ENCODE results near the gene MED13L.
"Not testable (repeated sequence)": the region's sequence is repeated elsewhere in the genome, so short reads cannot be mapped to it uniquely, and the experiment has no call there.

MED13L gene

DNA sequence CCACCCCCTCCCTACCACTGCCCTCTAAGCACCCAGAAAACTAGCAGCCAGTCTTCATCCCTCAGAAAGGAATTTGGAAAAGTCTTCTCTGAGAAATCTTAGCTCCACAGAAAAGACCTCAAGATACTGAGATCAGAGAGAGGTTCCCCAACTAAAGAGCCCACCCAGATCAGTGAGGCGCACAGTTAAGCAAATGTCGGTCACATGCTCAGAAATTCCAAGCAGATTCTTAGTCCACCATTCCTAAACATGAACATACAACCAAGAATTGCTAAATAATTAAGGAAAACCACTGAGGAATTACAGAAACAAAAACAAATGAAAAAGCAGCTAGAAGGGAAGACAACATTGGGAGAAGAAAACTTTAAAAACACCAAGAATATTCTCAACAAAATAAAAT, 32.3 kb downstream of the MED13L start:
- TF ChIP-seq SUZ12 (IDR thresholded peaks at IDR 0.05; ENCODE audit: extremely low read depth, insufficient read depth, insufficient read length) (no peak), ZNF274 (IDR thresholded peaks at IDR 0.05; ENCODE audit: low read depth, low read length) (no peak), YY1 (IDR thresholded peaks at IDR 0.05; ENCODE audit: insufficient read depth, insufficient read length) (no peak)
- no peaks in the 10 kb centered on the region for H3K9me3 ChIP-seq (ENCODE audit: insufficient read depth, low read length)
- H3K9ac ChIP-seq (ENCODE audit: insufficient read length, low read depth): no peak overlapping the region
- DNase-seq (ENCODE audit: low read depth, low spot score): no peak
- H3K4me3 ChIP-seq (ENCODE audit: insufficient read length, low read depth): no peak overlapping the region
- no peaks in the 10 kb centered on the region for H3K36me3 ChIP-seq (ENCODE audit: insufficient read depth, insufficient read length, low read length)
- H3K27me3 ChIP-seq (ENCODE audit: insufficient read depth, insufficient read length): no peaks in the 10 kb centered on the region
- H3K4me1 ChIP-seq (ENCODE audit: insufficient read depth, insufficient read length): peaks cover 7% of the 10 kb centered on the region

GRCh38 chr12:116244474-116245090, 32.9 kb downstream of the MED13L start:
- Histone ChIP-seq H3K4me3 (ENCODE audit: insufficient read length, low read depth) (no peak overlapping the region), H3K4me1 (ENCODE audit: insufficient read depth, insufficient read length) (peaks cover 7% of the 10 kb centered on the region), H3K9ac (ENCODE audit: insufficient read length, low read depth) (no peak overlapping the region), H3K9me3 (ENCODE audit: insufficient read depth, low read length) (no peaks in the 10 kb centered on the region), H3K27me3 (ENCODE audit: insufficient read depth, insufficient read length) (no peaks in the 10 kb centered on the region), H3K36me3 (ENCODE audit: insufficient read depth, insufficient read length, low read length) (no peaks in the 10 kb centered on the region)
- no peak for DNase-seq (ENCODE audit: low read depth, low spot score)
- TF ChIP-seq YY1 (IDR thresholded peaks at IDR 0.05; ENCODE audit: insufficient read depth, insufficient read length) (no peak), SUZ12 (IDR thresholded peaks at IDR 0.05; ENCODE audit: extremely low read depth, insufficient read depth, insufficient read length) (no peak), ZNF274 (IDR thresholded peaks at IDR 0.05; ENCODE audit: low read depth, low read length) (no peak)

DNA sequence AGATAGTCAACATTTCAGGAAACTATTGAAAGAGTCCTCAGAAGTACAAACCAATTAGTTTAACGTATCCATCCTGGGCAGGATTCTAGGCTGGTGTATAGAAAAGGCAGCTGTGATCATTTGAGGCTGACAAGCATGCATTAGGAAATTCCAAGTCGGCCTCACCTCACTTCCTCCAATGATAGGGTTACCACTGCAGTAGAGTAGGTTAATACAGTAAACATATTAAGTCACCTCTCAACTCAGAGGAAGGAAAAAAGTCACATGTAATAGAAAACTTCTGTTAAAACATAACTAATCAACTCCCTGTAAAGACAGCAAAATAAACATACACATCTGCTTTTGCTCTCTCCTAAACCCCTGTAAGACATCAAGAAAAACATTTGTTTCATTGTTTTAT, 33.5 kb downstream of the MED13L start:
- Histone ChIP-seq H3K27me3 (ENCODE audit: insufficient read depth, insufficient read length) (no peaks in the 10 kb centered on the region), H3K9ac (ENCODE audit: insufficient read length, low read depth) (no peak overlapping the region), H3K4me1 (ENCODE audit: insufficient read depth, insufficient read length) (peaks cover 7% of the 10 kb centered on the region), H3K9me3 (ENCODE audit: insufficient read depth, low read length) (no peaks in the 10 kb centered on the region), H3K4me3 (ENCODE audit: insufficient read length, low read depth) (no peak overlapping the region), H3K36me3 (ENCODE audit: insufficient read depth, insufficient read length, low read length) (no peaks in the 10 kb centered on the region)
- DNase-seq (ENCODE audit: low read depth, low spot score): no peak
- TF ChIP-seq YY1 (IDR thresholded peaks at IDR 0.05; ENCODE audit: insufficient read depth, insufficient read length): no peak
- no peak for TF ChIP-seq SUZ12 (IDR thresholded peaks at IDR 0.05; ENCODE audit: extremely low read depth, insufficient read depth, insufficient read length)
- TF ChIP-seq ZNF274 (IDR thresholded peaks at IDR 0.05; ENCODE audit: low read depth, low read length): no peak

DNA sequence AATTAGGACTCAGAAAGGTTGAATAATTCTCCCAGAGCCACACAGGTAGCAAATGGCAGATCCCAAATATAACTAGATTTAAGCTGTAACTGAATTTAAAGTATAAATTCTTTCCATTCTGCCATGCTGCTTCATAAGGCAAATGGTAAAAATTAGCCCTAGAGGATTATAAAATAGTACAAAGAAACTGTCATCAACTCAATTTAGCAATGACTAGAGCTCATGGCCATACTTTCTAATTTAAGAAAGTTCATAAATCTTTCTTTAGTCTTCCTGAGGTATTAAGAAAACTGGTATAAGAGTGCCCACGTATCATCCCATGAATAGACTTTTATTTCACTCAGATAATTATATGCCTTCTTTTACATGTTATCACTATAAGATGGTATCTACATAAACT, 34.8 kb downstream of the MED13L start:
- Histone ChIP-seq H3K4me3 (ENCODE audit: insufficient read length, low read depth) (no peak overlapping the region), H3K36me3 (ENCODE audit: insufficient read depth, insufficient read length, low read length) (no peaks in the 10 kb centered on the region), H3K27me3 (ENCODE audit: insufficient read depth, insufficient read length) (no peaks in the 10 kb centered on the region), H3K9ac (ENCODE audit: insufficient read length, low read depth) (no peak overlapping the region), H3K9me3 (ENCODE audit: insufficient read depth, low read length) (no peaks in the 10 kb centered on the region), H3K4me1 (ENCODE audit: insufficient read depth, insufficient read length) (peaks cover 7% of the 10 kb centered on the region)
- no peak for DNase-seq (ENCODE audit: low read depth, low spot score)
- TF ChIP-seq ZNF274 (IDR thresholded peaks at IDR 0.05; ENCODE audit: low read depth, low read length) (no peak), YY1 (IDR thresholded peaks at IDR 0.05; ENCODE audit: insufficient read depth, insufficient read length) (no peak), SUZ12 (IDR thresholded peaks at IDR 0.05; ENCODE audit: extremely low read depth, insufficient read depth, insufficient read length) (no peak)

- no peak for TF ChIP-seq ZNF274 (IDR thresholded peaks at IDR 0.05; ENCODE audit: low read depth, low read length)
- no peak for TF ChIP-seq SUZ12 (IDR thresholded peaks at IDR 0.05; ENCODE audit: extremely low read depth, insufficient read depth, insufficient read length)
- no peak for TF ChIP-seq YY1 (IDR thresholded peaks at IDR 0.05; ENCODE audit: insufficient read depth, insufficient read length)
- H3K9ac ChIP-seq (ENCODE audit: insufficient read length, low read depth): no peak overlapping the region
- H3K4me3 ChIP-seq (ENCODE audit: insufficient read length, low read depth): no peak overlapping the region
- DNase-seq (ENCODE audit: low read depth, low spot score): no peak
- H3K27me3 ChIP-seq (ENCODE audit: insufficient read depth, insufficient read length): no peaks in the 10 kb centered on the region
- peaks cover 3% of the 10 kb centered on the region for H3K4me1 ChIP-seq (ENCODE audit: insufficient read depth, insufficient read length)
- H3K9me3 ChIP-seq (ENCODE audit: insufficient read depth, low read length): no peaks in the 10 kb centered on the region
- peaks cover 6% of the 10 kb centered on the region for H3K36me3 ChIP-seq (ENCODE audit: insufficient read depth, insufficient read length, low read length)
Measured at GRCh38 chr12:116241157-116241759, 36.2 kb downstream of the MED13L start.

GRCh38 chr12:116238570-116239119, 38.8 kb downstream of the MED13L start:
- not testable (repeated sequence) for H3K9me3 ChIP-seq (ENCODE audit: insufficient read depth, low read length); DNase-seq (ENCODE audit: low read depth, low spot score); H3K4me3 ChIP-seq (ENCODE audit: insufficient read length, low read depth); H3K27me3 ChIP-seq (ENCODE audit: insufficient read depth, insufficient read length); H3K36me3 ChIP-seq (ENCODE audit: insufficient read depth, insufficient read length, low read length); H3K4me1 ChIP-seq (ENCODE audit: insufficient read depth, insufficient read length); H3K9ac ChIP-seq (ENCODE audit: insufficient read length, low read depth)

DNA sequence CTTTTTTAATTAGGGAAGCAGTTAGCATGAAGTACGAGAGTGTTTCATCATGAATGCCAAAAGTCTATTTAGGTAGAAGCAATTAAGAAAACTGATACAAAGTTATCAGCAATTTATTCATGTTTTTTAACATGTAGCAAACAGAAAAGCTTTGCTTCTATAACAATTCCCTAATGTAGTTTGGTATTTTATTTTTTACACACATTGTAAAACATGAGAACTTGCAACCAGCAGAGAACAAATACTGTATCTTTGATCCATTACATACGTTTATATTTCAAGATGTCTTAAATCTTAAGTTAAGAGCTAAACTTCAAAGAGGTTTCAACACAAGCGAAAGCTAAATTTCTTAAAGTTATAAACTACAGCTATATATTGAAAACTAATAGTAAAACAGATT, 39.3 kb downstream of the MED13L start:
- Histone ChIP-seq H3K36me3 (ENCODE audit: insufficient read depth, insufficient read length, low read length) (peaks cover 8% of the 10 kb centered on the region), H3K4me3 (ENCODE audit: insufficient read length, low read depth) (no peak overlapping the region), H3K9me3 (ENCODE audit: insufficient read depth, low read length) (no peaks in the 10 kb centered on the region), H3K9ac (ENCODE audit: insufficient read length, low read depth) (no peak overlapping the region), H3K27me3 (ENCODE audit: insufficient read depth, insufficient read length) (no peaks in the 10 kb centered on the region), H3K4me1 (ENCODE audit: insufficient read depth, insufficient read length) (no peaks in the 10 kb centered on the region)
- DNase-seq (ENCODE audit: low read depth, low spot score): no peak
- no peak for TF ChIP-seq SUZ12 (IDR thresholded peaks at IDR 0.05; ENCODE audit: extremely low read depth, insufficient read depth, insufficient read length)
- TF ChIP-seq ZNF274 (IDR thresholded peaks at IDR 0.05; ENCODE audit: low read depth, low read length): no peak
- TF ChIP-seq YY1 (IDR thresholded peaks at IDR 0.05; ENCODE audit: insufficient read depth, insufficient read length): no peak

Data from NT2/D1 (cell line).